Measurements from ENCODE around the gene TNS2. TPM values are rescaled to one million over a fixed set of nuclear protein-coding genes. Genes with fewer than 3 reads are reported as not detected.
A peak's percentile ranks its signal among the peaks of the same experiment; 100 is the strongest.

TNS2 gene
- total RNA-seq, 1 donor from 2014 or later = 198 TPM

DNA sequence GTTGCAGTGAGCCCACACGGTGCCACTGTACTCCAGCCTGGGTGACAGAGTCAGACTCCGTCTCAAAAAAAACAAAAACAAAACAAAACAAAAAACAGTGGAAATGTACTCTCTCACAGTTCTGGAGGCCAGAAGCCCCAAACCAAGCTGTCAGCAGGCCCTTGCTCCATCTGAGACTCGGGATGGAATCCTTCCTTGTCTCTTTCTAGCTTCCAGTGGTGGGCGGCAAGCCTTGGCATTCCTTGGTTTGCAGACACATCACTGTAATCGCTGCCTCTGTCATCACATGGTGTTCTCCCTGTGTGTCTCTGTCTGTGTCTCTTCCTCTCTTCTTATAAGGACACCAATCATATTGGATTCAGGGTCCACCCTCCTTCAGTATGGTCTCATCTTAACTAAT, 6.4 kb downstream of the TNS2 start:
- no peak for DNase-seq (ENCODE audit: low spot score)

DNA sequence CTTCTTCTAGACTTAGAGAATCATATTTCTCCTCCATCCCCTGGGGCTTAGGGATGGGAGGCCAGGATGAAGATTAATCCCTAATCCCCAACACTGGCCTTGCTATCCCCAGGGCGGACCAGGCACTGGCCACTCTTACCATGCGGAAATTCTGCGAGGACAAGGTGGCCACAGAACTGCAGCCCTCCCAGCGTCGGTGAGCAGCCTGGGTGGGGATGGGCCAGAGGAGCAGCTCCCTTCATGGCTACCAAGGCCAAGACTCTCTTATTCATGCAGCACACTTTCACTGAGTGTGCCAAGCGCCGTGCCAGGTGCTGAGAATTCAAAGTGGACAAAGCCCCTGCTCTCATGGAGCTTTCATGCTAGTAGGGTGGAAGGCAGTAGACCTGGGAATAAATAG, 7.0 kb downstream of the TNS2 start:
- DNase-seq (ENCODE audit: low spot score) = no peak

DNA sequence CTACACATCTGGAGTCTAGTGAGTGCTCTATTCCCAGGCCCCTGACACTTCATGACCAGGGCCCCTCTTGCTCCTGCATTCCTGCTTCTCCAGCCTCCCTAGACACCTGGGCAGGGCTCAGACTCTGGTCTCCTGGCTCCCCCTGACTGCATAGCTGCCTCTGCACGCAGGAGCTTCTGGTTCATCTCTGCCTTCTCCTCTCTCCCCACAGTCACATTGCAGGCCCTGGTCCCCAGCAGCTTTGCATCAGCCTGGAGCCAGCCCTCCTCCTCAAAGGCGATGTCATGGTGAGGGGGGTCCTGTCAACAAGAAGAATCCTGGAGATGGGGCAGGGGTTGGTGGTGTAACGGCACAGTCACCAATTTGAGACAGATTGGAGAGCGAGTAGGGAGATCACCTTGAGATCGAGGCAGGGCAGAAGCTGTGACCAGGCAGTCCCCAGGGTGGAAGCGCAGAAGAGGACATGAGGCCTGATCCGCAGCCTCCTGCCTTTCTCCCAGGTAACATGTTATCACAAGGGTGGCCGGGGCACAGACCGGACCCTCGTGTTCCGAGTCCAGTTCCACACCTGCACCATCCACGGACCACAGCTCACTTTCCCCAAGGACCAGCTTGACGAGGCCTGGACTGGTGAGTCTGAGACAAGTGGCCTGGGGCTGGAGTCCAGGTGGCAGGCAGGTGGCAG, 8.1 kb downstream of the TNS2 start:
- DNase-seq (ENCODE audit: low spot score) = no peak

DNA sequence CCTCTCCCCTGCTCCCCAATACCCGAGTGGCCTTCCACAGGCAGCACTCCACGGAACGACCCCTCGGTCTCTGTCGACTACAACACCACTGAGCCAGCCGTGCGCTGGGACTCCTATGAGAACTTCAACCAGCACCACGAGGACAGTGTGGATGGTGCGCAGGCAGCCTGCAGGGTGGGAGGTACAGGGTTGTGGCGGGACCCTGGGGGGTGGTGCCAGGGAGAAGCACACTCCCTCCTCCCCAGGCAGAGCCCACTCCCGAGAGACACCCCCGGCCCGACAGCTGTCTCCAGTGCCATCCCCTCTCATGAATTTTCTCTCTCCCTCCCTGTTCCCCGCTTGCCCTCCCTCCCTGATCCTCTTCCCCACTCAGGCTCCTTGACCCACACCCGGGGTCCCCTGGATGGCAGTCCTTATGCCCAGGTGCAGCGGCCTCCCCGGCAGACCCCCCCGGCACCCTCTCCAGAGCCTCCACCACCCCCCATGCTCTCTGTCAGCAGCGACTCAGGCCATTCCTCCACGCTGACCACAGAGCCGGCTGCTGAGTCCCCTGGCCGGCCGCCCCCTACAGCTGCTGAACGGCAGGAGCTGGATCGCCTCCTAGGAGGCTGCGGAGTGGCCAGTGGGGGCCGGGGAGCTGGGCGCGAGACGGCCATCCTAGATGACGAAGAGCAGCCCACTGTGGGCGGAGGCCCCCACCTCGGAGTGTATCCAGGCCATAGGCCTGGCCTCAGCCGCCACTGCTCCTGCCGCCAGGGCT, 9.0 kb downstream of the TNS2 start:
- peak; percentile 44 for DNase-seq (ENCODE audit: low spot score)

DNA sequence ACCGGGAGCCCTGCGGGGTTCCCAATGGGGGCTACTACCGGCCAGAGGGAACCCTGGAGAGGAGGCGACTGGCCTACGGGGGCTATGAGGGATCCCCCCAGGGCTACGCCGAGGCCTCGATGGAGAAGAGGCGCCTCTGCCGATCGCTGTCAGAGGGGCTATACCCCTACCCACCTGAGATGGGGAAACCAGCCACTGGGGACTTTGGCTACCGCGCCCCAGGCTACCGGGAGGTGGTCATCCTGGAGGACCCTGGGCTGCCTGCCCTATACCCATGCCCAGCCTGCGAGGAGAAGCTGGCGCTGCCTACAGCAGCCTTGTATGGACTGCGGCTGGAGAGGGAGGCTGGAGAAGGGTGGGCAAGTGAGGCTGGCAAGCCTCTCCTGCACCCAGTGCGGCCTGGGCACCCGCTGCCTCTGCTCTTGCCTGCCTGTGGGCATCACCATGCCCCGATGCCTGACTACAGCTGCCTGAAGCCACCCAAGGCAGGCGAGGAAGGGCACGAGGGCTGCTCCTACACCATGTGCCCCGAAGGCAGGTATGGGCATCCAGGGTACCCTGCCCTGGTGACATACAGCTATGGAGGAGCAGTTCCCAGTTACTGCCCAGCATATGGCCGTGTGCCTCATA, 9.7 kb downstream of the TNS2 start:
- peak; percentile 41 for DNase-seq (ENCODE audit: low spot score)

DNA sequence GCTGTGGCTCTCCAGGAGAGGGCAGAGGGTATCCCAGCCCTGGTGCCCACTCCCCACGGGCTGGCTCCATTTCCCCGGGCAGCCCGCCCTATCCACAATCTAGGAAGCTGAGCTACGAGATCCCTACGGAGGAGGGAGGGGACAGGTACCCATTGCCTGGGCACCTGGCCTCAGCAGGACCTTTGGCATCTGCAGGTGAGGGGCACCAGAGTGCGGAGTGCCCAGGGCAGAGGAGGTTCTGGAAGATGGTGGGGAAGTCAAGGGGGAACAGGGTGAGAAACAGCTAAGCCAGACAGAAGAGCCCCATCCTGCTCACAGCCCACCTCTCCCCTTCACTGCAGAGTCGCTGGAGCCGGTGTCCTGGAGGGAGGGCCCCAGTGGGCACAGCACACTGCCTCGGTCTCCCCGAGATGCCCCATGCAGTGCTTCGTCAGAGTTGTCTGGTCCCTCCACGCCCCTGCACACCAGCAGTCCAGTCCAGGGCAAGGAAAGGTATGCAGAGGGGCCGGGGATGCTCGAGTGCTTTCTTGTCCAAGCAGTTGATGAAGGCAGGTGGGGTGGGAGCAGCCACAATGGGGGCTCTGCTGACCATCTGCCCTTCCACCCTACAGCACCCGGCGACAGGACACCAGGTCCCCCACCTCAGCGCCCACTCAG, 10.3 kb downstream of the TNS2 start:
- peak; percentile 49 for DNase-seq (ENCODE audit: low spot score)

DNA sequence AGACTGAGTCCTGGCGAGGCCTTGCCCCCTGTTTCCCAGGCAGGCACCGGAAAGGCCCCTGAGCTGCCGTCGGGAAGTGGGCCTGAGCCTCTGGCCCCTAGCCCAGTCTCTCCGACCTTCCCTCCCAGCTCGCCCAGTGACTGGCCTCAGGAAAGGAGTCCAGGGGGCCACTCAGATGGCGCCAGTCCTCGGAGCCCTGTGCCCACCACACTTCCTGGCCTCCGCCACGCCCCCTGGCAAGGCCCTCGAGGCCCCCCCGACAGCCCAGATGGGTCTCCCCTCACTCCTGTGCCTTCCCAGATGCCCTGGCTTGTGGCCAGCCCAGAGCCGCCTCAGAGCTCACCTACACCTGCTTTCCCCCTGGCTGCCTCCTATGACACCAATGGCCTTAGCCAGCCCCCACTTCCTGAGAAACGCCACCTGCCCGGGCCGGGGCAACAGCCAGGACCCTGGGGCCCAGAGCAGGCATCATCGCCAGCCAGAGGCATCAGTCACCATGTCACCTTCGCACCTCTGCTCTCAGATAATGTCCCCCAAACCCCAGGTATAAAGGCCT, 10.9 kb downstream of the TNS2 start:
- no peak for DNase-seq (ENCODE audit: low spot score)

DNA sequence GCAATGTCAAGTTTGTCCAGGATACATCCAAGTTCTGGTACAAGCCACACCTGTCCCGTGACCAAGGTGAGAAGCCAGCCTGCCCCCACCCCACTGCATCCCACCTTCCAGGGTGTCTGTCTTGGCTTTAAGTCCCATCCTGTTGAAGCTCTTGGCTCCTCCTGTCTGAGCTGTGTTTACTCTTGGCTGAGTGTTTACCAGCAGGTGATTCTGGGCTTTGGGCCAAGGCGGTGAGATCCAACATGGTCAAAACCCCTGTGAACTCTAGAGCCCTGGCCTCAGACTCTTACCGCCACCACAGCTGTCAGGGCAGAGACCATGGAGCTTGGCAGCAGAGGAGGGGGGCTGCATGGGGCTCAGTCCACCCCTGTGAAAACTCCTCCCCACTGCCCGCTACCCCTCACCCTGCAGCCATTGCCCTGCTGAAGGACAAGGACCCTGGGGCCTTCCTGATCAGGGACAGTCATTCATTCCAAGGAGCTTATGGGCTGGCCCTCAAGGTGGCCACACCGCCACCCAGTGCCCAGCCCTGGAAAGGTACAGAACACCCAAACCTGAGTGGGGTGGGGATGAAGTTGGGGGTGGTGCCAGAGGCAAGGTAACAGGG, 11.6 kb downstream of the TNS2 start:
- DNase-seq (ENCODE audit: low spot score) = peak; percentile 61

DNA sequence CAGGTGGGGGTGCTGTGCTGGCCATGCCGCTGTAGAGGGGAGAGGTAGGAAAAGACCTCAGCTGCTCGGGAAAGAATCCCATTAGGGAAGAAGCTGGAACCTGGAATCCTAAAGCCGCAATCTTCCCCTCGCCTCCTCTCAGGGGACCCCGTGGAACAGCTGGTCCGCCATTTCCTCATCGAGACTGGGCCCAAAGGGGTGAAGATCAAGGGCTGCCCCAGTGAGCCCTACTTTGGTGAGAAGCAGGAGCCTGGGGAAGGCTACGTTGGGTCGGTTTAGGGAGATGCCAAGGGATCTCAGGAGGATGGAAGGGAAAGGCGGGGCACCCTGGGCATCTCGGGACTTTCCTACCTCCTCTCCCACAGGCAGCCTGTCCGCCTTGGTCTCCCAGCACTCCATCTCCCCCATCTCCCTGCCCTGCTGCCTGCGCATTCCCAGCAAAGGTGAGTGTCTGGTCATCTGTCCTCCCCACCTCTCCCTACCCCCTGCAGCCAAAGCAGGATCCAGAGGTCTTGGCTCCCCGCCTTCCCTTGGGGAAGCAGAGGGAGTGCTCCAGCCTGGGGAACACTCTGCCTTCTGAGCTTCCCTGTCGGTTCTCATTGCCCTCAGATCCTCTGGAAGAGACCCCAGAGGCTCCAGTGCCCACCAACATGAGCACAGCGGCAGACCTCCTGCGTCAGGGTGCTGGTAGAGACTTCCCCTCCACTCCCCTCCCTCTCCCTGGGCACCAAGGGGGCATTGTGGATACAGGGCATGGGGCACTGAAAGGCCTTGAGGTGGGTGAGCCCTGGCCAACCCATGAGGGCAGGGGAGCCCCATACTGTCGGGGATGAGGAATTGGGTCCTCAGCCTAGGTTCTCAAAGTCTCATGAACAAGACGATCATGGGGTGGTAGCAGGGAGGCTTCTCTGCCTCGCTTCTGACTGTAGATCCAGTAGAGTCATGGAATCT, 12.4 kb downstream of the TNS2 start:
- DNase-seq (ENCODE audit: low spot score) = no peak

DNA sequence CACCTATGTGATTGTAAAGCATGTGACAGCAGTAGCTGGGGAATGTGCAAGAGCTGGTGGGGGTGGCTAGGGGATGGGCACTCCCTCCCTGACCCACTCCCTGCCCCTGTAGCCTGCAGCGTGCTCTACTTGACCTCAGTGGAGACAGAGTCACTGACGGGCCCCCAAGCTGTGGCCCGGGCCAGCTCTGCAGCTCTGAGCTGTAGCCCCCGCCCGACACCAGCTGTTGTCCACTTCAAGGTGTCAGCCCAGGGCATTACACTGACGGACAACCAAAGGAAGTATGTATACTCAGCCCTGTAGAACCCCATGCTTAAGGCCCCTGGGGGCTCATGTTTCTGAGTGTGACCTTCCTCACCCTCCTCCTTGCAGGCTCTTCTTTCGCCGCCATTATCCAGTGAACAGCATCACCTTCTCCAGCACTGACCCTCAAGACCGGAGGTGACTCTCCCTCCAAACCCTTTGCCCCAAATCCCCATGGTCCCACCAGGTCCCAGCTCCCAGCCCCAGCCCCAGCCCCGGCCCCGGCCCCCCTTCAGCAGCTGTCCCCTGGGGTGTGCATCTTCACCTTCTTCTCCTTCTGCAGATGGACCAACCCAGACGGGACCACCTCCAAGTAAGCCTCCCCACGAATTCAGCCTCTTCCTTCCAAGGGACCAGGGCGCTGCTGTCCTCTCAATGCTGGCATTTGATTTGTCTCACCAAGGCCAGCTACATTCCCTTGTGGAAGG, 13.3 kb downstream of the TNS2 start:
- no peak for DNase-seq (ENCODE audit: low spot score)

DNA sequence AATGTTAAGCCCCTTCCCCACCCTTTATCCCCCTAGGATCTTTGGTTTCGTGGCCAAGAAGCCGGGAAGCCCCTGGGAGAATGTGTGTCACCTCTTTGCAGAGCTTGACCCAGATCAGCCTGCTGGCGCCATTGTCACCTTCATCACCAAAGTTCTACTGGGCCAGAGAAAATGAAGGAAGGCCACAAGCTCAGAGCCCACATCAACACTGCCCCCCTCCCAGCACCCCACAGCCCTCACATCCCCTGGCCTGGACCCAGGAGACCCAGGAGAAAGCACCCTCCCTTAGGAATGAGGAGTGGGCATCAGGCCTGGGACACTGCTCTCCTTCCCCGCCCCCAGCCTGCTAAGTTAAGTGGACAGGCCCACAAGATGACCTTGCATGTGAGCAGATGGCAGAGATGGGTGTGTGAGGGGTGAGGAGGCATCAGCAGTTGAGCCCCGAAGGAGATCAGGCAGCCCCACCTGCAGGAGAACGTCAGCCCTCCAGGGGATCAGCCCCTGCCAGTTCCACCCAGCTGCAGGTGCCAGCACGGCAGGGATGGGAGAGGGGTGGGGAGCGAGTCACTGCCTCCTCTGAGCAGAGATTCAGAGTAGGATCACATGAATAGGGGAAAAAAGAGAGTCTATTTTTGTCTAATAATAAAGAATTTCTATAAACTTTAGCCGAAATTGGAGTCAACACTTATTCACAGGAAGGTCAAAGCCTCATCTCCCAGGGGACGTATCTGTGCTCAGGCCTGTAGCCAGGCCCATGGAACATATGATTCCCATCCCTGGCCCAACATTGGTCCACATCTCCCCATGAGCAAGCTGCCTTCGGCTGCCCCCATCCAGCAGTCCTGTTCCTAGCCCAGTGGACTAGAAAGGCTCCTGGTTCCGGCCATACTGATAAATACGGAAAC, 14.1 kb downstream of the TNS2 start:
- peak; percentile 66 for DNase-seq (ENCODE audit: low spot score)

DNA sequence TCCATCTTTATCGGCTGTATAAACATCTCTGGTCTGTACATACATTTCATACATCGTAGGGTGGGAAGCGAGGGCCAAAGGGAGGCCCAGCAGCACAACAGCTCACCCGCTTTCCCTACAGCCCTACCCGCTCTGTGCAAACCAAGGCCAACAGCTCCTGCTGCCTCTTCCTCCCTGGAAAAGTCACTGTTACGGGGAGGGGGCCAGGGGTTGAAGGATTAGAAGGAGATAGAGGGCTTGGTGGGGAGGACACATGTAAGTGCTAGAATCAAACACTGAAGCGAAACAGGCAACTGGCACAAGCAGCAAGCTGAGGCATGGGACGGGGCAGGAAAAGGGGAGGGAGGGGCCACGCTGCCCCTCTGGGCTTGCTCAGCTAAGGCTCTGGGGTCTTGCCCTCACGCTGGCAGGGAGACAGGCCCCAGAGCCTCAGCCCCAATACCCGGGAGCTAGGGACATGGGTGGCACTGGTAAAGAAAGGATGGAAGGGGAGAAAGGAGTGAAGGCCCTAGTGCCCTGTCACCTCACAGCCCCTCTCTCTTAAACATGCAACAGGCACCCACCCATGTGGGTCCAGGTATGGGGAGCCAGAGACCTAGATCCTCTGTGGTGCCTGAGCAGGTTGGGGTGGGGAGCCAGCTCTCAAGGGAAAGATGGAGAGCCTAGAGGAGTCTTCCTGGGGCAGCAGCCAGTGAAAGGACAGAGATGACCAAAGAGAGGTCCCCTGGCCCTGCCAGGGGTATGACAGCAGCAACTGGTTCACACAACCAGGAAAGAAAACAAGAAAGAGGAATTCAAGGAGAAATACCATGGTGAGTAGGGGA, 15.0 kb downstream of the TNS2 start:
- DNase-seq (ENCODE audit: low spot score) = no peak

DNA sequence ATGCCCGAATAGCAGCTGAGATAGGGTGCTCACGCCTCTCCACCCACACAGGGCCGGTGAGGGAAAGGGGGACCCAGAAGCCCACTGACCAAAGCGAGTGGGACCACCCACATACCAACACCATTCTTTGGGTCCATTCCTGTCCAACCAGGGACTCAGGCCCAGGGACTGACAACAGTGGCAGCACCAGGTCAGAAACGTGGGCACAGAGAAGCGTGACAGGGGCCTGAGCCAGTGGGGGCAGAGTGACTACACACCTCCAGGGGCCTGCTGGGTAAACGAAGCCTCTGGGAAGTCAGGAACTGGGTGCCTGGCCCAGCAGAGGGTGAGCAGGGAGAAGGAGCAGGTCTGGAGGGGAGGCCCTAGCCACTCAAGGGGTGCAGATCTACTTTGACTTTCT, 15.6 kb downstream of the TNS2 start:
- no peak for DNase-seq (ENCODE audit: low spot score)

DNA sequence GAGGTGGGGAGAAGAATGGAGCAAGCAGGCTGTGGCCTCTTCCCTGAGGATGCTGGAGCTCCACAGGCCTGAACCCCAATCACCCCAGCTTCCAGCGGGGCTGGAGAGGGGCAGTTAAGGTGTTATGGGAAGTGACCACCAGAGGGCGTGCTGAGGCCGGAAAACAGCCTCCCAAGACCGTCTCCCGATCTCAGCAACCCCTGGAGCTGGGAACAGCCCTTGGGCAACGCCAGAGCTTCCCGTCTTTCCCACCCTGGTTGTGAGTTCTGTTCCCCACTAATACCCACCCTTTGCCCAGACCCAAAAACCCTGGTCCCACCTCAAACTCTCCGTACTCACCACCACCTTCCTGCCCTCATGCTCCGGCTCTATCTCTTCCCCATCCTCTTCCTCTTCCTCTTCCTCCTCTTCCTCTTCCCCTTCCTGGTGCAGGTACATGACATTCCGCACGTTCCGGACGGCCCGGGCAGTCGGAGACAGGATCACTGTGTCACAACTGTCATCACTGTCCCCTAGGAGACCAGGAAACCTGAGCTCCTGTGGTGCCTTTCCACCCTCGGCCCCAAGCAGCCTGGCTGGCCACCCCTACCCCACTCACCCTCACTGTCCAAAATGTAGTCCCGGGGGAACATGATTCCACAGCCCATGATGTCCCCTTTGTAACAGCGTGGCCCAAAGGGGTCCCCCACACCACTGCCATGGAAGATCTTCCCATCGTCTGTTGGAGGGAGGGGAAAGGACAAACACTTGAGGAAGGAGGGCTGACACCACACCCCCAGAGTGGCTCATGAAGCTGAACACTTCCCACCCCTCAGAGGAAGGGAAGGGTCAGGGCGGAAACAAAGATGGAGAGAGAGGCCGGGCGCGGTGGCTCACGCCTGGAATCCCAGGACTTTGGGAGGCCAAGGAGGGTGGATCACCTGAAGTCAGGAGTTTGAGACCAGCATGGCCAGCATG, 16.4 kb downstream of the TNS2 start:
- peak; percentile 84 for DNase-seq (ENCODE audit: low spot score)

DNA sequence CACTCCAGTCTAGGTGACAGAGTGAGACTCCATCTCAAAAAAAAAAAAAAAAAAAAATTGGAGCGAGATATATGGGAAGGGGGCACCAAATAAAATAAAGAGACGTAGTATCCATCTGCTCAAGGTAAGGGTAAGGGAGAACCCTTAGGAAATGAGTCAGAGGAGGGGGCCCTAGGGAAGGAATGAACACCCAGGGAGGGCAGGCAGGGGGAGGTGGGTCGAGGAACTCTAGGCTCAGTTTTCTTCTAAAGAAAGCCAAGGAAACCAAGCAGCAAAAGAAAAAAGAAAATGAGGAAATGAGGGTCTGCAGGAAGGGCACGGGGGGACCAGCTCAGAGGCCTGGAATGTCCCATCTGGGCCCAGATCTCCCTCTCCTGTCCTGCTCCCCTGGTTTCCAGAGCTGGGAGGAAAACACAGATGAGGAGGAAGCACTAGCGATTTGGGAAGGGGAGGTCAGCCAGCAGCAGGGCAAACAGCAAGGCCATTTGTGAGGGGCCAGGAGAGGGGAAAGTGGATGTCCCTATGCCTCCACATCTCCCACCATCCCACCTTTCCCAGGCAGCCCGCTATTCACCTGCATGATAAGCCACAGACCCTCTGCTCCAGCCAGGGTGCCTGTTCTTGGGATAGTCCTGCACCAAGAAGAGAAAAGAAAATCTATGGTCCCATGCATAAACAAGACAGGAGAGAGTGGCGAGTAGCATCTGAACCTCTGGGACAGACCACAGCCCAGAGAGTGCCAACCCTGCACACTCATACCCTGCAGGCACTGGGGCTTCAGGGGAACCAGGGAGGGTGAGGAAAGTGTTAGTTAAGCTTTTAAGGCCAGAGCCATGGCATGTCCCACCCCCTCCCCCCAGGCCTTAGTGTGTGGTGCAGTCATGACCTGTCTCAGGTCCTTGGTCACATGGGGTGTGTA, 17.5 kb downstream of the TNS2 start:
- no peak for DNase-seq (ENCODE audit: low spot score)
